Lower leg skin (tissue), 3 donors: Measurements from ENCODE around the gene DCDC2B.

ENCODE experiments used
- CTCF ChIP-seq, 3 donors: fragments of 450-650 bp; IDR thresholded peaks; one replicate each; pipeline ENCODE4 v1.5.1; 2016; ENCODE audit warnings: antibody characterized with exemption in 3 of 3, mild to moderate bottlenecking in 3 of 3, moderate library complexity in 2 of 3
- POLR2A ChIP-seq, 2 donors: fragments of 450-650 bp; IDR thresholded peaks; one replicate each; pipeline ENCODE4 v1.6.1; 2016 to 2017; ENCODE audit warnings: antibody characterized with exemption in 2 of 2, mild to moderate bottlenecking in 1 of 2, moderate library complexity in 1 of 2

GRCh38 chr1:32219022-32219421, 10.1 kb downstream of the DCDC2B start:
- TF ChIP-seq POLR2A (IDR thresholded peaks at IDR 0.05), result no peak
- no peak for TF ChIP-seq CTCF (IDR thresholded peaks at IDR 0.05)
